DND-41 (cell line): ENCODE measurements around the gene LGI4.

ENCODE experiments used
- ATAC-seq: fragments of 200-7000 bp; cut with Tn5 transposase; 3 replicates; pipeline ENCODE4 v1.9.1; 2021; ENCODE audit warnings: low read depth; ENCODE audit not compliant: insufficient read depth
- DNase-seq: peaks from one replicate; pipeline ENCODE4 v3.0.0-alpha.2; 2020
- H2AFZ ChIP-seq: 2 replicates; pipeline ENCODE4 v1.6.0; 2012; ENCODE audit warnings: low read depth, low read length
- H3K27ac ChIP-seq: 2 replicates; pipeline ENCODE4 v1.5.1; 2012; ENCODE audit warnings: low read length, inconsistent platforms
- H3K27me3 ChIP-seq: fragments of 200-600 bp; sonication (generic); 2 replicates; pipeline ENCODE4 v1.6.0; 2012; ENCODE audit warnings: low read length, mild to moderate bottlenecking, inconsistent platforms; ENCODE audit not compliant: insufficient read depth, poor library complexity
- H3K36me3 ChIP-seq: 2 replicates; pipeline ENCODE4 v1.5.1; 2012; ENCODE audit warnings: low read length, inconsistent platforms; ENCODE audit not compliant: insufficient read depth
- H3K4me1 ChIP-seq: 2 replicates; pipeline ENCODE4 v1.5.1; 2012; ENCODE audit warnings: mild to moderate bottlenecking, low read length; ENCODE audit not compliant: insufficient read depth
- H3K4me2 ChIP-seq: 2 replicates; pipeline ENCODE4 v1.6.0; 2012; ENCODE audit warnings: mild to moderate bottlenecking, moderate library complexity, low read length, inconsistent platforms; ENCODE audit not compliant: insufficient read depth
- H3K4me3 ChIP-seq, 2 experiments: fragments of 200-600 bp in 1 of 2; shearing (Covaris generic) in 1 of 2; 2 replicates each; pipeline ENCODE4 v1.5.1; 2012 to 2016; ENCODE audit warnings: inconsistent platforms in 2 of 2, low read length in 2 of 2, mild to moderate bottlenecking in 2 of 2, low read depth in 1 of 2, moderate library complexity in 1 of 2
- H3K79me2 ChIP-seq: 2 replicates; pipeline ENCODE4 v1.6.0; 2012; ENCODE audit warnings: low read length, inconsistent platforms; ENCODE audit not compliant: insufficient read depth
- H3K9ac ChIP-seq: 2 replicates; pipeline ENCODE4 v1.6.0; 2012; ENCODE audit warnings: low read depth, mild to moderate bottlenecking, inconsistent platforms, low read length, moderate library complexity
- H3K9me3 ChIP-seq: 2 replicates; pipeline ENCODE4 v1.5.1; 2012; ENCODE audit warnings: low read length, moderate library complexity, mild to moderate bottlenecking, inconsistent platforms; ENCODE audit not compliant: insufficient read depth, severe bottlenecking
- H4K20me1 ChIP-seq: 2 replicates; pipeline ENCODE4 v1.6.0; 2012; ENCODE audit warnings: low read length; ENCODE audit not compliant: insufficient read depth
- EZH2 ChIP-seq: IDR thresholded peaks from 3 replicates; pipeline ENCODE4 v1.6.1; 2012; ENCODE audit warnings: borderline replicate concordance, low read depth, mild to moderate bottlenecking, moderate library complexity, low read length, inconsistent platforms; ENCODE audit not compliant: severe bottlenecking
- TF ChIP-seq, protein P1 (sequence below): IDR thresholded peaks from 2 replicates; pipeline ENCODE4 v1.5.1; 2012; ENCODE audit warnings: borderline replicate concordance, low read length, moderate library complexity, mild to moderate bottlenecking; ENCODE audit not compliant: poor library complexity, severe bottlenecking; ENCODE audit errors: extremely low read depth

LGI4 gene

GRCh38 chr19:35178701-35179100, 43.8 kb upstream of the LGI4 start:
- Histone ChIP-seq H3K4me1 (no peaks in the 10 kb centered on the region), H3K4me3 (no peak overlapping the region), H3K27ac (no peak overlapping the region), H4K20me1 (no peaks in the 10 kb centered on the region), H3K36me3 (no peaks in the 10 kb centered on the region), H3K79me2 (no peaks in the 10 kb centered on the region), H3K9ac (no peak overlapping the region), H3K9me3 (no peaks in the 10 kb centered on the region), H3K4me2 (no peak overlapping the region), H2AFZ (no peak overlapping the region), H3K27me3 (no peaks in the 10 kb centered on the region)
- DNase-seq (no peak), ATAC-seq (no peak)
- TF ChIP-seq, protein P1, sequence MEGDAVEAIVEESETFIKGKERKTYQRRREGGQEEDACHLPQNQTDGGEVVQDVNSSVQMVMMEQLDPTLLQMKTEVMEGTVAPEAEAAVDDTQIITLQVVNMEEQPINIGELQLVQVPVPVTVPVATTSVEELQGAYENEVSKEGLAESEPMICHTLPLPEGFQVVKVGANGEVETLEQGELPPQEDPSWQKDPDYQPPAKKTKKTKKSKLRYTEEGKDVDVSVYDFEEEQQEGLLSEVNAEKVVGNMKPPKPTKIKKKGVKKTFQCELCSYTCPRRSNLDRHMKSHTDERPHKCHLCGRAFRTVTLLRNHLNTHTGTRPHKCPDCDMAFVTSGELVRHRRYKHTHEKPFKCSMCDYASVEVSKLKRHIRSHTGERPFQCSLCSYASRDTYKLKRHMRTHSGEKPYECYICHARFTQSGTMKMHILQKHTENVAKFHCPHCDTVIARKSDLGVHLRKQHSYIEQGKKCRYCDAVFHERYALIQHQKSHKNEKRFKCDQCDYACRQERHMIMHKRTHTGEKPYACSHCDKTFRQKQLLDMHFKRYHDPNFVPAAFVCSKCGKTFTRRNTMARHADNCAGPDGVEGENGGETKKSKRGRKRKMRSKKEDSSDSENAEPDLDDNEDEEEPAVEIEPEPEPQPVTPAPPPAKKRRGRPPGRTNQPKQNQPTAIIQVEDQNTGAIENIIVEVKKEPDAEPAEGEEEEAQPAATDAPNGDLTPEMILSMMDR = no peak
- no peak for TF ChIP-seq EZH2

- Histone ChIP-seq H3K36me3 (no peaks in the 10 kb centered on the region), H3K27ac (no peak overlapping the region), H3K9me3 (no peaks in the 10 kb centered on the region), H3K27me3 (no peaks in the 10 kb centered on the region), H4K20me1 (no peaks in the 10 kb centered on the region), H3K9ac (no peak overlapping the region), H2AFZ (no peak overlapping the region), H3K4me2 (no peak overlapping the region), H3K4me3 (no peak overlapping the region), H3K4me1 (no peaks in the 10 kb centered on the region), H3K79me2 (no peaks in the 10 kb centered on the region)
- DNase-seq (no peak), ATAC-seq (no peak)
- no peak for TF ChIP-seq EZH2
- TF ChIP-seq, protein P1 = no peak
Observed at GRCh38 chr19:35177377-35178274, 42.8 kb upstream of the LGI4 start.

- Histone ChIP-seq H3K9me3 (no peaks in the 10 kb centered on the region), H4K20me1 (no peaks in the 10 kb centered on the region), H3K9ac (no peak overlapping the region), H3K4me3 (no peak overlapping the region), H3K27ac (no peak overlapping the region), H3K4me1 (no peaks in the 10 kb centered on the region), H2AFZ (no peak overlapping the region), H3K79me2 (no peaks in the 10 kb centered on the region), H3K27me3 (no peaks in the 10 kb centered on the region), H3K36me3 (no peaks in the 10 kb centered on the region), H3K4me2 (no peak overlapping the region)
- ATAC-seq = no peak
- no peak for TF ChIP-seq EZH2
- TF ChIP-seq, protein P1 = no peak
- DNase-seq = no peak
Observed at GRCh38 chr19:35176181-35176570, 41.3 kb upstream of the LGI4 start.
